ENCODE data around the gene CSMD2.

Gene CSMD2

DNA sequence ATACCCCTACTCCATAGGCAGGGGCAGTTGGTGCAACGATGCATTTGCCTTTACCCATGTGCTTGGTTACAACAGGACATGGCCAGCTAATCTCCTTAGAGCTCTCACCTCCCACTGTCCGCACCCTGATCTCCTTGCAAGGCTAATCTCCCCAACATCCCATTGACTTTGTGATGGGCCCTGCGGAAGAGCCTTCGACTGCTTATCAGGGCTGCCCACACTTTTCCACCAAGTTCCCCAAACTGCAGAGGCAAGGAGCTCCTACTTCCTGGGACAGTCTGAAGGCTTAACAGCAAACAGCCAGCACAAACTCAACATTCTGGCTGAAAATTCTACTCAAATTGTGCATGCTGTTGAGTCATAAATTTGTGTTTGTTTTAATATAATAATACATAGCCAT is 47.6 kb upstream of the CSMD2 start (continued):
- TF ChIP-seq, protein P1, sequence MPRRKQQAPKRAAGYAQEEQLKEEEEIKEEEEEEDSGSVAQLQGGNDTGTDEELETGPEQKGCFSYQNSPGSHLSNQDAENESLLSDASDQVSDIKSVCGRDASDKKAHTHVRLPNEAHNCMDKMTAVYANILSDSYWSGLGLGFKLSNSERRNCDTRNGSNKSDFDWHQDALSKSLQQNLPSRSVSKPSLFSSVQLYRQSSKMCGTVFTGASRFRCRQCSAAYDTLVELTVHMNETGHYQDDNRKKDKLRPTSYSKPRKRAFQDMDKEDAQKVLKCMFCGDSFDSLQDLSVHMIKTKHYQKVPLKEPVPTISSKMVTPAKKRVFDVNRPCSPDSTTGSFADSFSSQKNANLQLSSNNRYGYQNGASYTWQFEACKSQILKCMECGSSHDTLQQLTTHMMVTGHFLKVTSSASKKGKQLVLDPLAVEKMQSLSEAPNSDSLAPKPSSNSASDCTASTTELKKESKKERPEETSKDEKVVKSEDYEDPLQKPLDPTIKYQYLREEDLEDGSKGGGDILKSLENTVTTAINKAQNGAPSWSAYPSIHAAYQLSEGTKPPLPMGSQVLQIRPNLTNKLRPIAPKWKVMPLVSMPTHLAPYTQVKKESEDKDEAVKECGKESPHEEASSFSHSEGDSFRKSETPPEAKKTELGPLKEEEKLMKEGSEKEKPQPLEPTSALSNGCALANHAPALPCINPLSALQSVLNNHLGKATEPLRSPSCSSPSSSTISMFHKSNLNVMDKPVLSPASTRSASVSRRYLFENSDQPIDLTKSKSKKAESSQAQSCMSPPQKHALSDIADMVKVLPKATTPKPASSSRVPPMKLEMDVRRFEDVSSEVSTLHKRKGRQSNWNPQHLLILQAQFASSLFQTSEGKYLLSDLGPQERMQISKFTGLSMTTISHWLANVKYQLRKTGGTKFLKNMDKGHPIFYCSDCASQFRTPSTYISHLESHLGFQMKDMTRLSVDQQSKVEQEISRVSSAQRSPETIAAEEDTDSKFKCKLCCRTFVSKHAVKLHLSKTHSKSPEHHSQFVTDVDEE (CRISPR knock-in tag; IDR thresholded peaks at IDR 0.05) = no peak
- TF ChIP-seq ESRRG (CRISPR knock-in tag; IDR thresholded peaks at IDR 0.05) (no peak), ZNF8 (CRISPR knock-in tag; IDR thresholded peaks at IDR 0.05) (no peak), BACH2 (CRISPR knock-in tag; IDR thresholded peaks at IDR 0.05; ENCODE audit: borderline replicate concordance) (no peak), GLIS3 (CRISPR knock-in tag; IDR thresholded peaks at IDR 0.05) (no peak), ISL1 (CRISPR knock-in tag; IDR thresholded peaks at IDR 0.05) (no peak)

DNA sequence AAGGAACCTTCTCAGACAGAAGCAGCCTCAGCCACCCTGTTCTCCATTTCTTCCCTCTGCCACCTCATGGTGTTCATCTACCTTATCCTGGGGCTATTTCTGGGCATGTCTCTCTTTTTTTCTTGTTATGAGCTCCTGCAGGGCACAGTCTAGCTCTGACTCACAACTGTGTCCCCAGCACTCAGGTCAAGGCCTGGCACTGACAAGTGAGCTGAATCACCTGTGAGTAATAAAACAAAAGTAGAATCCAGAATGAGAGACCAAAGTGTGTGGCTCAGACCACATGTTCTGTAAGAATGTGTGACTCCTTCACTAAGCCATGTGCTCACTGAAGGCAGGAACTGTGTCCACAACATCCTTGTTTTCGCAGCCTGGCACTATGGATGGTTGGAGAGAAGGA is 34.9 kb upstream of the CSMD2 start:
- no peak for TF ChIP-seq SNAI2 (CRISPR knock-in tag; IDR thresholded peaks at IDR 0.05)
- TF ChIP-seq, protein P2, sequence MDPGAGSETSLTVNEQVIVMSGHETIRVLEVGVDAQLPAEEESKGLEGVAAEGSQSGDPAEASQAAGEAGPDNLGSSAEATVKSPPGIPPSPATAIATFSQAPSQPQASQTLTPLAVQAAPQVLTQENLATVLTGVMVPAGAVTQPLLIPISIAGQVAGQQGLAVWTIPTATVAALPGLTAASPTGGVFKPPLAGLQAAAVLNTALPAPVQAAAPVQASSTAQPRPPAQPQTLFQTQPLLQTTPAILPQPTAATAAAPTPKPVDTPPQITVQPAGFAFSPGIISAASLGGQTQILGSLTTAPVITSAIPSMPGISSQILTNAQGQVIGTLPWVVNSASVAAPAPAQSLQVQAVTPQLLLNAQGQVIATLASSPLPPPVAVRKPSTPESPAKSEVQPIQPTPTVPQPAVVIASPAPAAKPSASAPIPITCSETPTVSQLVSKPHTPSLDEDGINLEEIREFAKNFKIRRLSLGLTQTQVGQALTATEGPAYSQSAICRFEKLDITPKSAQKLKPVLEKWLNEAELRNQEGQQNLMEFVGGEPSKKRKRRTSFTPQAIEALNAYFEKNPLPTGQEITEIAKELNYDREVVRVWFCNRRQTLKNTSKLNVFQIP (CRISPR knock-in tag; IDR thresholded peaks at IDR 0.05; ENCODE audit: borderline replicate concordance, low read depth) = no peak
- TF ChIP-seq ZNF565 (CRISPR knock-in tag; conservative IDR thresholded peaks at IDR 0.05; ENCODE audit: low read depth) = no peak
- no peak for TF ChIP-seq ISL1 (CRISPR knock-in tag; IDR thresholded peaks at IDR 0.05)
- TF ChIP-seq ESRRG (CRISPR knock-in tag; IDR thresholded peaks at IDR 0.05) = no peak
- no peak for TF ChIP-seq OSR1 (CRISPR knock-in tag; IDR thresholded peaks at IDR 0.05)
- no peak for TF ChIP-seq ZC3H10 (CRISPR knock-in tag; IDR thresholded peaks at IDR 0.05)
- TF ChIP-seq ZNF70 (CRISPR knock-in tag; IDR thresholded peaks at IDR 0.05) = no peak
- TF ChIP-seq, protein P3, sequence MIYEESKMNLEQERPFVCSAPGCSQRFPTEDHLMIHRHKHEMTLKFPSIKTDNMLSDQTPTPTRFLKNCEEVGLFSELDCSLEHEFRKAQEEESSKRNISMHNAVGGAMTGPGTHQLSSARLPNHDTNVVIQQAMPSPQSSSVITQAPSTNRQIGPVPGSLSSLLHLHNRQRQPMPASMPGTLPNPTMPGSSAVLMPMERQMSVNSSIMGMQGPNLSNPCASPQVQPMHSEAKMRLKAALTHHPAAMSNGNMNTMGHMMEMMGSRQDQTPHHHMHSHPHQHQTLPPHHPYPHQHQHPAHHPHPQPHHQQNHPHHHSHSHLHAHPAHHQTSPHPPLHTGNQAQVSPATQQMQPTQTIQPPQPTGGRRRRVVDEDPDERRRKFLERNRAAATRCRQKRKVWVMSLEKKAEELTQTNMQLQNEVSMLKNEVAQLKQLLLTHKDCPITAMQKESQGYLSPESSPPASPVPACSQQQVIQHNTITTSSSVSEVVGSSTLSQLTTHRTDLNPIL (CRISPR knock-in tag; IDR thresholded peaks at IDR 0.05; ENCODE audit: low read depth) = no peak
- TF ChIP-seq TCF4 (CRISPR knock-in tag; IDR thresholded peaks at IDR 0.05; ENCODE audit: borderline replicate concordance) = no peak
- no peak for ATAC-seq

DNA sequence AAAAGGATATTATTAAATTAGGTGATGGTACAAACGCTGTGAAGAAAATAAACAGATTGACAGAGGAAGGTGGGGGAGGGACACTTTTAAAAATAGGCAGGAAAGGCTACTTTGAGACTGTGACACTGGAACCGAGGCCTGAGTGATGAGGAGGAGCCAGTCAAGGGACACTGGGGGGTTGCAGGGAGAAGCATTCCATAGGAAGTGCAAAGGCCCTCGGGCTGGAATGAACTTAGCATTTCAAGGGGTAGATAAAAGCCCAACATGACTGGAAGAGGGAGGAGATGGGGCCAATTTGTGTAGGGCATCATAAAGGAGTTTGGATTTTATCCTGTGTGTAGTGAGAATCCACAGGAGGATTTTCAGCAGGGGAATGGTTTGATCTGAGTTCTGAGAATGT is 27.6 kb upstream of the CSMD2 start:
- no peak for ATAC-seq
- TF ChIP-seq SNAI2 (CRISPR knock-in tag; IDR thresholded peaks at IDR 0.05) = no peak
- no peak for TF ChIP-seq BACH2 (CRISPR knock-in tag; IDR thresholded peaks at IDR 0.05; ENCODE audit: borderline replicate concordance)
- TF ChIP-seq GLIS3 (CRISPR knock-in tag; IDR thresholded peaks at IDR 0.05) = no peak
- TF ChIP-seq ARNTL (CRISPR knock-in tag; IDR thresholded peaks at IDR 0.05; ENCODE audit: borderline replicate concordance, low read depth) = no peak
- no peak for TF ChIP-seq OSR1 (CRISPR knock-in tag; IDR thresholded peaks at IDR 0.05)
- TF ChIP-seq, protein P2 (CRISPR knock-in tag; IDR thresholded peaks at IDR 0.05; ENCODE audit: borderline replicate concordance, low read depth) = no peak
- no peak for TF ChIP-seq PPARA (CRISPR knock-in tag; IDR thresholded peaks at IDR 0.05; ENCODE audit: borderline replicate concordance)
- TF ChIP-seq RARB (CRISPR knock-in tag; IDR thresholded peaks at IDR 0.05) = no peak

DNA sequence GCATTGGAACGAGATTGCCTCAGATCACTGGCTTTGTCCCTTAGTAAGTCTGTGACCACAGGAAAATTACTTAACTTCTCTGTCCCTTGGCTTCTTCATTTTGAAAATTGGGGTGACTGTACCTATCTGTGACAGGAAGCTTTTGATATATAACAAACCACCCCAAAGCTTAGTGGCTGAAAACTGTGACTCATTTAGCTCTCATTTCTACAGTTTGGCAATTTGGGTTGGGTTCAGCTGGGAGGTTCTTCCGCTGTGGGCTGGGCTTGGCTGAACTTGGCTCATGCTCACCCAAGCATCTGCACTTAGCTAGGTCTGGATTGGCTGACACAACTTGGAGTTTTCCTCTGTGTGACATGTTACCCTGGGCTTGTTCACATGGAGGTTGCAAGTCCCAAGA is 25.7 kb upstream of the CSMD2 start:
- TF ChIP-seq BACH2 (CRISPR knock-in tag; IDR thresholded peaks at IDR 0.05; ENCODE audit: borderline replicate concordance) (no peak), ISL1 (CRISPR knock-in tag; IDR thresholded peaks at IDR 0.05) (no peak), ZC3H10 (CRISPR knock-in tag; IDR thresholded peaks at IDR 0.05) (no peak)
- TF ChIP-seq, protein P3 (CRISPR knock-in tag; IDR thresholded peaks at IDR 0.05; ENCODE audit: low read depth) = no peak
- TF ChIP-seq, protein P2 (CRISPR knock-in tag; IDR thresholded peaks at IDR 0.05; ENCODE audit: borderline replicate concordance, low read depth) = no peak
- no peak for ATAC-seq

Measured in SK-N-SH treated with all-trans-retinoic acid at 6 μM for 48 hours (cell line).